Adrenal gland (tissue), 5 donors: ENCODE measurements around the gene TNFRSF17.

Experiments
- POLR2A ChIP-seq, 2 donors: fragments of 450-650 bp; IDR thresholded peaks; one replicate each; pipeline ENCODE4 v1.6.1; 2017; ENCODE audit warnings: antibody characterized with exemption in 2 of 2, mild to moderate bottlenecking in 2 of 2, moderate library complexity in 1 of 2
- TF ChIP-seq, protein P1 (sequence below), 6 experiments: fragments of 450-650 bp in 4 of 6; fragments of 200-600 bp in 2 of 6; sonication (generic) in 1 of 6; IDR thresholded peaks; 1 replicate in 5 of 6; 2 replicates in 1 of 6; pipeline versions ENCODE4 v1.5.1 to v1.8.0; 2016 to 2021; ENCODE audit warnings: antibody characterized with exemption in 6 of 6, mild to moderate bottlenecking in 2 of 6, moderate library complexity in 1 of 6
- donor health status: DM: no; HTN: no; CAD: no.

GRCh38 chr16:11957591-11958395 is 7.2 kb upstream of the TNFRSF17 start:
- TF ChIP-seq, protein P1, sequence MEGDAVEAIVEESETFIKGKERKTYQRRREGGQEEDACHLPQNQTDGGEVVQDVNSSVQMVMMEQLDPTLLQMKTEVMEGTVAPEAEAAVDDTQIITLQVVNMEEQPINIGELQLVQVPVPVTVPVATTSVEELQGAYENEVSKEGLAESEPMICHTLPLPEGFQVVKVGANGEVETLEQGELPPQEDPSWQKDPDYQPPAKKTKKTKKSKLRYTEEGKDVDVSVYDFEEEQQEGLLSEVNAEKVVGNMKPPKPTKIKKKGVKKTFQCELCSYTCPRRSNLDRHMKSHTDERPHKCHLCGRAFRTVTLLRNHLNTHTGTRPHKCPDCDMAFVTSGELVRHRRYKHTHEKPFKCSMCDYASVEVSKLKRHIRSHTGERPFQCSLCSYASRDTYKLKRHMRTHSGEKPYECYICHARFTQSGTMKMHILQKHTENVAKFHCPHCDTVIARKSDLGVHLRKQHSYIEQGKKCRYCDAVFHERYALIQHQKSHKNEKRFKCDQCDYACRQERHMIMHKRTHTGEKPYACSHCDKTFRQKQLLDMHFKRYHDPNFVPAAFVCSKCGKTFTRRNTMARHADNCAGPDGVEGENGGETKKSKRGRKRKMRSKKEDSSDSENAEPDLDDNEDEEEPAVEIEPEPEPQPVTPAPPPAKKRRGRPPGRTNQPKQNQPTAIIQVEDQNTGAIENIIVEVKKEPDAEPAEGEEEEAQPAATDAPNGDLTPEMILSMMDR (IDR thresholded peaks at IDR 0.05): no peak
- no peak for TF ChIP-seq POLR2A (IDR thresholded peaks at IDR 0.05)
